ENCODE data around the gene CPLX1. TPM values are rescaled to one million over a fixed set of nuclear protein-coding genes. Genes with fewer than 3 reads are reported as not detected.

The CPLX1 gene
- total RNA-seq, 2 donors from 2014 or later = 0.85 to 1.2 TPM

GRCh38 chr4:870951-871350 is 45.0 kb upstream of the CPLX1 start:
- peaks cover 56% of the 10 kb centered on the region for H3K36me3 ChIP-seq
- no peak for TF ChIP-seq CTCF (IDR thresholded peaks at IDR 0.05)
- no peak for DNase-seq (ENCODE audit: low spot score)

GRCh38 chr4:869776-870175 is 43.8 kb upstream of the CPLX1 start:
- Histone ChIP-seq H3K27ac (no peak overlapping the region), H3K4me1 (ENCODE audit: control insufficient read depth in 1 of 2, low read depth in 2 of 2) (no peaks in the 10 kb centered on the region), H3K27me3 (replicated peaks; ENCODE audit: insufficient read depth) (no peaks in the 10 kb centered on the region), H3K9me3 (no peaks in the 10 kb centered on the region), H3K36me3 (peaks cover 58% of the 10 kb centered on the region), H3K4me3 (no peak overlapping the region)
- DNase-seq (ENCODE audit: low spot score) = no peak
- TF ChIP-seq CTCF (IDR thresholded peaks at IDR 0.05) = no peak
- ATAC-seq (ENCODE audit: insufficient number of reproducible peaks, low FRiP score, low read depth) = no peak

More at GRCh38 chr4:870951-871350, 45.0 kb upstream of the CPLX1 start:
- no peak overlapping the region for H3K27ac ChIP-seq
- H3K27me3 ChIP-seq (replicated peaks; ENCODE audit: insufficient read depth) = no peaks in the 10 kb centered on the region
- ATAC-seq (ENCODE audit: insufficient number of reproducible peaks, low FRiP score, low read depth) = no peak
- no peaks in the 10 kb centered on the region for H3K9me3 ChIP-seq
- no peak overlapping the region for H3K4me3 ChIP-seq
- no peaks in the 10 kb centered on the region for H3K4me1 ChIP-seq (ENCODE audit: control insufficient read depth in 1 of 2, low read depth in 2 of 2)

- peaks cover 66% of the 10 kb centered on the region for H3K36me3 ChIP-seq
- no peak for DNase-seq (ENCODE audit: low spot score)
Measured at GRCh38 chr4:868421-868820, 42.5 kb upstream of the CPLX1 start.

GRCh38 chr4:867526-868250 is 41.8 kb upstream of the CPLX1 start:
- Histone ChIP-seq H3K4me1 (ENCODE audit: control insufficient read depth in 1 of 2, low read depth in 2 of 2) (no peaks in the 10 kb centered on the region), H3K36me3 (peaks cover 71% of the 10 kb centered on the region)
- no peak for TF ChIP-seq CTCF (IDR thresholded peaks at IDR 0.05)

More at GRCh38 chr4:868421-868820, 42.5 kb upstream of the CPLX1 start:
- Histone ChIP-seq H3K4me1 (ENCODE audit: control insufficient read depth in 1 of 2, low read depth in 2 of 2) (no peaks in the 10 kb centered on the region), H3K9me3 (no peaks in the 10 kb centered on the region), H3K27me3 (replicated peaks; ENCODE audit: insufficient read depth) (no peaks in the 10 kb centered on the region), H3K4me3 (no peak overlapping the region), H3K27ac (no peak overlapping the region)
- no peak for ATAC-seq (ENCODE audit: insufficient number of reproducible peaks, low FRiP score, low read depth)
- no peak for TF ChIP-seq CTCF (IDR thresholded peaks at IDR 0.05)

GRCh38 chr4:866761-867390 is 40.9 kb upstream of the CPLX1 start:
- Histone ChIP-seq H3K27me3 (replicated peaks; ENCODE audit: insufficient read depth) (no peaks in the 10 kb centered on the region), H3K4me1 (ENCODE audit: control insufficient read depth in 1 of 2, low read depth in 2 of 2) (no peaks in the 10 kb centered on the region), H3K27ac (no peak overlapping the region), H3K9me3 (no peaks in the 10 kb centered on the region), H3K4me3 (no peak overlapping the region), H3K36me3 (peaks cover 77% of the 10 kb centered on the region)
- no peak for ATAC-seq (ENCODE audit: insufficient number of reproducible peaks, low FRiP score, low read depth)
- no peak for TF ChIP-seq CTCF (IDR thresholded peaks at IDR 0.05)
- no peak for DNase-seq (ENCODE audit: low spot score)

More at GRCh38 chr4:867526-868250, 41.8 kb upstream of the CPLX1 start:
- H3K27ac ChIP-seq = no peak overlapping the region
- ATAC-seq (ENCODE audit: insufficient number of reproducible peaks, low FRiP score, low read depth) (no peak), DNase-seq (ENCODE audit: low spot score) (no peak)
- no peaks in the 10 kb centered on the region for H3K9me3 ChIP-seq
- no peak overlapping the region for H3K4me3 ChIP-seq
- no peaks in the 10 kb centered on the region for H3K27me3 ChIP-seq (replicated peaks; ENCODE audit: insufficient read depth)
